T-cell (primary cell): ENCODE results near the gene MEOX1. TPM values are rescaled to one million over a fixed set of nuclear protein-coding genes. Genes with fewer than 3 reads are reported as not detected.

ENCODE experiments used
- ATAC-seq, 4 experiments: fragments of 200-7000 bp in 3 of 4; fragments of 150-1000 bp in 1 of 4; cut with Tn5 transposase; replicated peaks in 1 of 4; 1 replicate in 3 of 4; 2 replicates in 1 of 4; pipeline ENCODE4 v1.10.0; 2021; ENCODE audit warnings: moderate library complexity in 3 of 4, mild to moderate bottlenecking in 2 of 4, moderate number of reproducible peaks in 1 of 4
- CTCF ChIA-PET, 2 donors: fragments of 300-600 bp; sonication (Branson Sonifier 250); formaldehyde crosslinking; loops; one replicate each; lab custom pipeline; 2022; ENCODE audit warnings: antibody characterized with exemption in 2 of 2; lab: Charles Lee
- POLR2A ChIA-PET, 2 donors: fragments of 300-600 bp; sonication (Branson Sonifier 250); formaldehyde crosslinking; loops; one replicate each; lab custom pipeline; 2022; ENCODE audit warnings: antibody characterized with exemption in 2 of 2; lab: Charles Lee
- DNase-seq, 35 experiments: peaks; one replicate each; pipeline versions ENCODE4 v3.0.0 to v3.0.0-alpha.2; 2013 to 2023
- H3K27ac ChIP-seq: one replicate; pipeline ENCODE4 v1.5.1; 2013; ENCODE audit warnings: low read length
- H3K27me3 ChIP-seq, 2 experiments: replicated peaks in 1 of 2; 1 replicate in 1 of 2; 2 replicates in 1 of 2; pipeline versions ENCODE4 v1.6.1 to v1.7.0; 2013; ENCODE audit warnings: low read length in 1 of 2, mixed read lengths in 1 of 2; ENCODE audit not compliant: control insufficient read depth in 2 of 2, insufficient read depth in 2 of 2; ENCODE audit errors: extremely low read depth in 1 of 2
- H3K36me3 ChIP-seq, 2 donors: 1 replicate in 1 of 2; 2 replicates in 1 of 2; pipeline versions ENCODE4 v1.6.1 to v1.7.0; 2013; ENCODE audit warnings: low read length in 1 of 2; ENCODE audit not compliant: control insufficient read depth in 2 of 2, insufficient read depth in 1 of 2; ENCODE audit errors: extremely low read depth in 1 of 2
- H3K4me1 ChIP-seq, 2 experiments: 1 replicate in 1 of 2; 2 replicates in 1 of 2; pipeline versions ENCODE4 v1.6.1 to v1.7.0; 2013; ENCODE audit warnings: low read length in 2 of 2, mixed read lengths in 1 of 2; ENCODE audit not compliant: insufficient read depth in 2 of 2, control insufficient read depth in 1 of 2; ENCODE audit errors: extremely low read depth in 1 of 2
- H3K4me3 ChIP-seq, 2 donors: 1 replicate in 1 of 2; 2 replicates in 1 of 2; pipeline versions ENCODE4 v1.5.1 to v1.7.0; 2013; ENCODE audit warnings: mild to moderate bottlenecking in 2 of 2, low read length in 1 of 2, moderate library complexity in 1 of 2; ENCODE audit not compliant: control insufficient read depth in 1 of 2; ENCODE audit errors: extremely low read depth in 1 of 2
- H3K9me3 ChIP-seq: 2 replicates; pipeline ENCODE4 v1.7.0; 2013
- H3K27ac Mint-ChIP-seq, 2 donors: one replicate each; pipeline ENCODE4 v1.8.0; 2020 to 2021; ENCODE audit warnings: mild to moderate bottlenecking in 2 of 2, mixed read lengths in 2 of 2
- H3K27me3 Mint-ChIP-seq, 2 donors: one replicate each; pipeline ENCODE4 v1.8.0; 2021 to 2022; ENCODE audit warnings: mixed read lengths in 2 of 2
- H3K36me3 Mint-ChIP-seq: one replicate; pipeline ENCODE4 v1.8.0; 2021; ENCODE audit warnings: mixed read lengths
- H3K4me1 Mint-ChIP-seq, 3 donors: one replicate each; pipeline ENCODE4 v1.8.0; 2020 to 2022; ENCODE audit warnings: mixed read lengths in 3 of 3, mild to moderate bottlenecking in 1 of 3
- H3K4me3 Mint-ChIP-seq, 3 donors: one replicate each; pipeline ENCODE4 v1.8.0; 2020 to 2022; ENCODE audit warnings: mild to moderate bottlenecking in 3 of 3, mixed read lengths in 3 of 3, moderate library complexity in 3 of 3
- H3K9me3 Mint-ChIP-seq, 3 donors: one replicate each; pipeline ENCODE4 v1.8.0; 2020 to 2022; ENCODE audit warnings: mixed read lengths in 3 of 3
- WGBS: methylation state at CpG from one replicate; pipeline ENCODE4 v1.1.5; 2013; ENCODE audit warnings: missing lambda C conversion rate; ENCODE audit not compliant: insufficient coverage; 5-methylcytosine and 5-hydroxymethylcytosine counted together
- total RNA-seq, 35 experiments: library from RNA in 6 of 35; stranded (reverse) in 6 of 35; fragments of 120-200 nt in 1 of 35; gene quantifications; one replicate each; pipeline versions ENCODE4 v1.2.1 to v1.2.4 and lab custom pipeline; 2013 to 2026

Gene MEOX1
- total RNA-seq, 5 donors from 2014 or later (not counting 1 experiment from before 2014, with no cell fraction given) = 2.9 to 5.5 (median 3.6) TPM

DNA sequence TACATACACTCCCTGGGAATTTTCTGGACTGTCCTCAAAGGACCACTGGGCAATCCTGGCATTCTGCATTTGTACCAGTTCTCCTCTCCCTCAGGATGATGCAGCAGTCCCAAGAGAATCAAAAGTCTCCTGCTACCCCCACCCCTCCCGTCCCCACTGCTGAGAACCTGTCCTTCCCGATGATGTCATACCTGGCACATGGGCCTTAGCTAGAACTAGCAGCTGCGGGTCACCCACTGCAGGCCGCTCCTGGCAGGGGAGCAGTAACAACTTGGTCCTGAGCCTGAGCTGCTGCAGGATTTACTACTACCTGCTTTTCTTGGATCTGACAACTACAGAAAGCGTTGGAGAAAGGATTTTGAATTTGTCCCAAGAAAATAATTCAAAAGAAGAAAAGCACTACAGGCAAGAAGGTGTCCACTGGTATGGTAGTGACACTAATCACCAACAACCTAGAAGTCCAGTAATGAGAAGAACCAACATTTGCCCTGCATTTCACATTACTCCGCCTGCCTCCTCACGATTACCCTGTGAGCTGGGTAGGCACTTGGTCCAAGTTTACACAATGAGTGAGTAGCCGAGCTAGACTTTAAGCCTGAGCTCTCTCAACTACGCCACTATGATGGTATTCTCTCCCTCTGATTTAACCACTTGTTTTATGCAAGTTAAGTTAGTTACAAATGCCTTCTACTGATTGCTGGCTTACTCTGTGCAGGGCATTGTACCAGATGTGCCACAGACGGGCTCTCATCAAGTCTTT, 60.3 kb downstream of the MEOX1 start:
- Mint-ChIP-seq H3K36me3 (no peaks in the 10 kb centered on the region), H3K27ac (no peak overlapping the region), H3K4me3 (no peak overlapping the region), H3K9me3 (no peaks in the 10 kb centered on the region), H3K4me1 (no peaks in the 10 kb centered on the region), H3K27me3 (peaks cover 3 to 7% of the 10 kb centered on the region in 2 donors)
- 78% methylated on average over 7 of the region's 10 CpGs for WGBS
- no peak for DNase-seq
- Histone ChIP-seq H3K36me3 (no peaks in the 10 kb centered on the region), H3K27me3 (peaks cover 0 to 6% of the 10 kb centered on the region in 2 experiments), H3K4me3 (no peak overlapping the region), H3K9me3 (no peaks in the 10 kb centered on the region), H3K4me1 (no peaks in the 10 kb centered on the region), H3K27ac (no peak overlapping the region)
- no peak for ATAC-seq
- ChIA-PET POLR2A (interaction anchor here in 1 of 2 donors (0.7 kb wide), 1 partner anchor 17 kb away, joined by 3 read pairs; no protein-coding TSS in a partner anchor), CTCF (interaction anchor here (0.7 kb wide), 2 partner anchors 18 to 814 kb away, joined by 4 to 5 read pairs; no protein-coding TSS in a partner anchor)

- no peaks in the 10 kb centered on the region for H3K4me1 ChIP-seq
- H3K36me3 ChIP-seq = no peaks in the 10 kb centered on the region
- H3K27ac ChIP-seq = no peak overlapping the region
- no peaks in the 10 kb centered on the region for H3K4me1 Mint-ChIP-seq
- H3K27me3 ChIP-seq = peaks cover 0 to 6% of the 10 kb centered on the region in 2 experiments
- ChIA-PET CTCF (no interaction called here), POLR2A (no interaction called here)
- ATAC-seq (no peak), DNase-seq (no peak)
- no peak overlapping the region for H3K4me3 ChIP-seq
- H3K4me3 Mint-ChIP-seq = no peak overlapping the region
- no peak overlapping the region for H3K27ac Mint-ChIP-seq
- no peaks in the 10 kb centered on the region for H3K9me3 ChIP-seq
- no peaks in the 10 kb centered on the region for H3K9me3 Mint-ChIP-seq
- peaks cover 3 to 7% of the 10 kb centered on the region in 2 donors for H3K27me3 Mint-ChIP-seq
- 83% methylated on average over 2 of the region's 3 CpGs for whole genome bisulfite sequencing
- no peaks in the 10 kb centered on the region for H3K36me3 Mint-ChIP-seq
These were observed 61.9 kb downstream of the MEOX1 start for GRCh38 chr17:43599835-43600234.

GRCh38 chr17:43599046-43599395, 62.7 kb downstream of the MEOX1 start:
- POLR2A ChIA-PET = no interaction called here
- Mint-ChIP-seq H3K4me1 (no peaks in the 10 kb centered on the region), H3K27ac (no peak overlapping the region), H3K9me3 (no peaks in the 10 kb centered on the region), H3K36me3 (no peaks in the 10 kb centered on the region), H3K4me3 (no peak overlapping the region), H3K27me3 (peaks cover 3 to 7% of the 10 kb centered on the region in 2 donors)
- Histone ChIP-seq H3K4me1 (no peaks in the 10 kb centered on the region), H3K9me3 (no peaks in the 10 kb centered on the region), H3K4me3 (no peak overlapping the region), H3K27ac (no peak overlapping the region), H3K27me3 (peaks cover 0 to 6% of the 10 kb centered on the region in 2 experiments), H3K36me3 (no peaks in the 10 kb centered on the region)
- 80% methylated on average over 1 of the region's 5 CpGs for WGBS
- CTCF ChIA-PET = no interaction called here
- DNase-seq (no peak), ATAC-seq (no peak)

DNA sequence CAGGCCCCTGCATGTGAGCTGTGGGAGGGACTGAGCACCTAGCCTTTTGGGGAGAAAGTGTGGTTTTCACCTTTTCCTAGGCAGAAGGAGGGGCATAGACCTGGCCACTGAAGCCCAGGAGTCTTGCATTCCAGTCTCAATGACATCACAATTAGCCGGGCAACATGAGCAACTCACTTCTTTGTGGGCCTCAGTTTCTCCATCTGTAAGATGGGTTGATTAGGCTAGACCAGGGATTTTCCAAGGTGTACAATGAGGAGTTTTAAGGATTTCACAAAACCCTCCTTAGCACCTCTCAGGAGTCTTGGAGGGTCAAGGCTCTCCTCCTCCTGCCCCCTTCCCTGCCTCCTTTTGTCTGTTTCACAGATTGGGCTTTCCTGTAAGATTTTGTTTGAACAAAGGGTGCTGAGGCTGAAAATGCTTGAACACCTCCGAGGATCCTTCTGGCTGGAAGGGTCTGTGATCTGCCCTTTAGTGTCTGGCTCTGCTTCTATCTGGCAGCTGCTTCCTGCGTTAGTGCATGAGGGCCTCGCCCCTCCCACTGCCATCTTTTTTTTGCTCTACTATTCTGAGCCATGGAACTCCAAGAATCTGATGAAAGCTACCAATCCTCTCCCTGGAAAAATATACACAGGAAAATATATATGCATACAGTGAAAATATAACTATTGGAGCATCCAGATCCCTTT, 63.2 kb downstream of the MEOX1 start:
- Histone ChIP-seq H3K4me3 (no peak overlapping the region), H3K4me1 (no peaks in the 10 kb centered on the region), H3K36me3 (no peaks in the 10 kb centered on the region), H3K9me3 (no peaks in the 10 kb centered on the region), H3K27ac (no peak overlapping the region), H3K27me3 (peaks cover 0 to 6% of the 10 kb centered on the region in 2 experiments)
- ChIA-PET POLR2A (no interaction called here), CTCF (no interaction called here)
- no CpG with 5 or more reads among the region's 4 CpGs for WGBS
- no peak for DNase-seq
- no peaks in the 10 kb centered on the region for H3K9me3 Mint-ChIP-seq
- no peaks in the 10 kb centered on the region for H3K36me3 Mint-ChIP-seq
- H3K4me1 Mint-ChIP-seq = no peaks in the 10 kb centered on the region
- peaks cover 3 to 7% of the 10 kb centered on the region in 2 donors for H3K27me3 Mint-ChIP-seq
- no peak overlapping the region for H3K4me3 Mint-ChIP-seq
- no peak overlapping the region for H3K27ac Mint-ChIP-seq
- no peak for ATAC-seq

GRCh38 chr17:43597624-43598356, 63.9 kb downstream of the MEOX1 start:
- ChIA-PET CTCF (no interaction called here), POLR2A (no interaction called here)
- H3K27ac Mint-ChIP-seq = no peak overlapping the region
- no peak overlapping the region for H3K4me3 Mint-ChIP-seq
- H3K27me3 Mint-ChIP-seq = peaks cover 3 to 7% of the 10 kb centered on the region in 2 donors
- no peaks in the 10 kb centered on the region for H3K4me1 Mint-ChIP-seq
- DNase-seq (no peak), ATAC-seq (no peak)
- WGBS = 91% methylated on average over 8 of the region's 11 CpGs
- H3K36me3 Mint-ChIP-seq = no peaks in the 10 kb centered on the region
- Histone ChIP-seq H3K27ac (no peak overlapping the region), H3K4me3 (no peak overlapping the region), H3K27me3 (peaks cover 0 to 6% of the 10 kb centered on the region in 2 experiments), H3K36me3 (no peaks in the 10 kb centered on the region), H3K4me1 (no peaks in the 10 kb centered on the region), H3K9me3 (no peaks in the 10 kb centered on the region)
- no peaks in the 10 kb centered on the region for H3K9me3 Mint-ChIP-seq

DNA sequence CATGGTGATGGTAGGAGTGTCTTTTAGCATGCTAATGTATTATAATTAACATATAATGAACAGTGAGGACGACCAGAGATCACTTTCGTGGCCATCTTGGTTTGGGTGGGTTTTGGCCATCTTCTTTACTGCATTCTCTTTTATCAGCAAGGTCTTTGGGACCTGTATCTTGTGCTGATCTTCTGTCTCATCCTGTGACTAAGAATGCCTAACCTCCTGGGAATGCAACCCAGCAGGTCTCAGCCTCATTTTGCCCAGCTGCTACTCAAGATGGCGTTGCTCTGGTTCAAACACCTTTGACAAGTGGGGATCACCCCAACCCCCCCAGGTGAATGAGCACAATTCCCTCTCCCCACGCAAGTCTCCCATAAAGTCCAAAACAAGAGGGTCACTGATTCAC, 66.3 kb downstream of the MEOX1 start:
- DNase-seq (no peak), ATAC-seq (no peak)
- H3K27ac ChIP-seq = no peak overlapping the region
- Mint-ChIP-seq H3K27ac (no peak overlapping the region), H3K36me3 (no peaks in the 10 kb centered on the region), H3K9me3 (no peaks in the 10 kb centered on the region), H3K27me3 (peaks cover 0 to 3% of the 10 kb centered on the region in 2 donors), H3K4me3 (no peak overlapping the region), H3K4me1 (no peaks in the 10 kb centered on the region)
- POLR2A ChIA-PET = interaction anchor here in 1 of 2 donors (0.6 kb wide), 1 partner anchor 19 kb away, joined by 6 read pairs; no protein-coding TSS in a partner anchor
- 48% methylated on average over 3 of the region's 4 CpGs for WGBS
- no peaks in the 10 kb centered on the region for H3K4me1 ChIP-seq
- CTCF ChIA-PET = no interaction called here
- H3K9me3 ChIP-seq = no peaks in the 10 kb centered on the region
- peaks cover 0 to 2% of the 10 kb centered on the region in 2 experiments for H3K27me3 ChIP-seq
- no peak overlapping the region for H3K4me3 ChIP-seq
- H3K36me3 ChIP-seq = no peaks in the 10 kb centered on the region
